GM08714 (cell line): ENCODE data around the gene APC2.

Experiments
- H3K4me3 ChIP-seq: fragments of 200-500 bp; sonication (Bioruptor generic); 2 replicates; pipeline ENCODE4 v1.5.1; 2014; ENCODE audit warnings: mild to moderate bottlenecking, low read length, inconsistent platforms
- ZNF274 ChIP-seq: IDR thresholded peaks from 2 replicates; pipeline ENCODE4 v1.6.1; 2012; ENCODE audit warnings: mild to moderate bottlenecking, low read depth, low read length

Gene APC2

GRCh38 chr19:1502433-1503088 lies 52.6 kb downstream of the APC2 start:
- TF ChIP-seq ZNF274, result no peak
- H3K4me3 ChIP-seq, result no peak overlapping the region

GRCh38 chr19:1503089-1503924 lies 53.4 kb downstream of the APC2 start:
- H3K4me3 ChIP-seq, result no peak overlapping the region
- TF ChIP-seq ZNF274, result no peak

DNA sequence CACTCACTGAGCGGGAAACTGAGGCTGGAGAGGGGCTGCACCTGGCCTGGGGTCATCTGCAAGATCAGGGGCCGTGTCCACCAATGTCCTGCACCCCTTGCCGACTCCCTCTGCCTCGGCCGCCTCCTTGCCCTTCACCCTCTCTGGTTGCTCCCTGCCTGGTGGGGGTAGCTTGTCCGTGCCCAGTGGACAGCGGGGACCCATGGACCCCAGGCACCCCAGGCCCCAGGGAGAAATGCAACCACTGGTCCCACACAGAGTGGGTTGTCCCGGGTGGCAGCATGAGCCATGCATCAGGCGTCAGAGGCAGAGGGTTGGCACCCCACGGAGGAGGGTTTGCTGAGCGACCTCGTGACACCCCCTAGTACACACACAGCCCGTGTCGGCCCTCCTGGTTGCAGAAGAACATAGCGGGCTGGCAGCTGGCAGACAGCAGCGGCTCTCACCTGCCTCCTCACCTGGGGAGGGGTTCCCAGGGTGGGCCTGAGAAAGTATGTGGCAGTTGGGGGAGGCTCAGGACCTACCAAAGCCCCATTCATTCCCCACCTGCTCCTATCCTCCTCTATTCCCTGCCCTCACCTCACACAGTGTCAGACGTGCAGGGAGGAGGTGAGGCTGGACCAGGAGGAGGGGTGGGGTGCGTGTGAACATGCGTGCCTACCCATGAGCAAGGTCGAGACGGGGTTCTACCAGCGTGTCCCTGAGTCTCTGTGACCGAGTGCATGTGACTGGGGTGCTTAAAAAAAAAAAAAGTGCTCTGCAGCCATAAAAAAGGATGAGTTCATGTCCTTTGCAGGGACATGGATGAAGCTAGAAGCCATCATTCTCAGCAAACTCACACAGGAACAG lies 54.2 kb downstream of the APC2 start:
- no peak overlapping the region for H3K4me3 ChIP-seq
- TF ChIP-seq ZNF274, result no peak

- TF ChIP-seq ZNF274, result no peak
Observed at GRCh38 chr19:1505012-1505411, 55.1 kb downstream of the APC2 start.

GRCh38 chr19:1505991-1506881 lies 56.3 kb downstream of the APC2 start:
- no peak for TF ChIP-seq ZNF274
- no peak overlapping the region for H3K4me3 ChIP-seq

More at GRCh38 chr19:1505012-1505411, 55.1 kb downstream of the APC2 start:
- no peak overlapping the region for H3K4me3 ChIP-seq

GRCh38 chr19:1507192-1507660 lies 57.3 kb downstream of the APC2 start:
- no peak for TF ChIP-seq ZNF274
- H3K4me3 ChIP-seq, result no peak overlapping the region

- no peak for TF ChIP-seq ZNF274
- H3K4me3 ChIP-seq, result no peak overlapping the region
Observed at GRCh38 chr19:1507763-1508506, 58.0 kb downstream of the APC2 start.

- no peak for TF ChIP-seq ZNF274
- H3K4me3 ChIP-seq, result no peak overlapping the region
Observed at GRCh38 chr19:1508507-1508856, 58.6 kb downstream of the APC2 start.

GRCh38 chr19:1509602-1510441 lies 59.9 kb downstream of the APC2 start:
- no peak overlapping the region for H3K4me3 ChIP-seq
- no peak for TF ChIP-seq ZNF274

- TF ChIP-seq ZNF274, result no peak
- no peak overlapping the region for H3K4me3 ChIP-seq
Observed at GRCh38 chr19:1510442-1510806, 60.5 kb downstream of the APC2 start.

DNA sequence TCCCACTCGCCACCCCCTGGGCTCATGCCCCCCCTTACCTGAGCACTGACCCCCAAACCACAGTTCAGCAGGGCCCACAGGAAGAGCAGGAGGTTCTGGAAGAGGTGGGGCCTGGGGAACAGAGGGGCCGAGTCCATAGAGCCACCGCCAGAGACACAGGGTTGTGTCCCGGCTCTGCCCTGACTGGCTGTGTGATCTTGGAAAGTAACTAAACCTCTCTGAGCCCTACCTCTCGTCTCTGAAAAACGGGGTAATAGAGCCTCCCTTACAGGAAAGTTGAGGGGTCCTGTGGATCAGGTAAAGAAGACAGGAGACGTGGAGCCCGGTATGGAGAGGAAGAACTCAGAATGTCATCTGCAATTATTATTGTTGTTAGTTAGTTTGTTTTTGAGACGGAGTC lies 60.9 kb downstream of the APC2 start:
- no peak overlapping the region for H3K4me3 ChIP-seq
- TF ChIP-seq ZNF274, result no peak

- no peak for TF ChIP-seq ZNF274
- H3K4me3 ChIP-seq, result no peak overlapping the region
Observed at GRCh38 chr19:1511318-1512317, 61.7 kb downstream of the APC2 start.
